ENCODE results near the gene AKAP8. TPM values are rescaled to one million over a fixed set of nuclear protein-coding genes. Genes with fewer than 3 reads are reported as not detected.

The AKAP8 gene
- total RNA-seq, 1 experiment from 2014 or later, result 59.5 TPM

- Histone ChIP-seq H3K14ac (ENCODE audit: insufficient read depth, low read length) (no peak overlapping the region), H2BK120ac (ENCODE audit: low read depth, low read length, poor library complexity, severe bottlenecking) (no peak overlapping the region), H3K56ac (ENCODE audit: insufficient read length, low read depth, low read length) (no peak overlapping the region), H2AK5ac (ENCODE audit: insufficient read length, low read length) (no peak overlapping the region), H3K9me3 (ENCODE audit: control insufficient read depth, low read depth, low read length) (no peaks in the 10 kb centered on the region), H3K27ac (ENCODE audit: insufficient read length, low read depth, low read length) (no peak overlapping the region), H3K27me3 (ENCODE audit: insufficient read depth, low read length) (no peaks in the 10 kb centered on the region), H2BK20ac (ENCODE audit: low read depth, low read length, poor library complexity, severe bottlenecking) (no peak overlapping the region), H3K4ac (ENCODE audit: low read depth, low read length) (no peak overlapping the region), H3K23me2 (ENCODE audit: insufficient read length, low read depth, low read length, poor library complexity, severe bottlenecking) (no peaks in the 10 kb centered on the region), H4K8ac (replicated peaks; ENCODE audit: insufficient read length, low read depth, low read length) (no peak overlapping the region), H3K4me1 (ENCODE audit: insufficient read depth, low read length) (no peaks in the 10 kb centered on the region), H3K9ac (ENCODE audit: extremely low read depth, insufficient read length, low read length) (no peak overlapping the region), H2BK12ac (ENCODE audit: insufficient read length, low read depth, low read length) (no peak overlapping the region), H3K79me1 (ENCODE audit: insufficient read depth, low read depth, low read length, poor library complexity, severe bottlenecking) (no peaks in the 10 kb centered on the region), H2BK5ac (ENCODE audit: insufficient read length, low read length) (no peak overlapping the region), H4K91ac (ENCODE audit: insufficient read length, low read depth, low read length) (no peak overlapping the region), H3K4me2 (ENCODE audit: insufficient read depth, insufficient read length, low read length) (no peak overlapping the region), H3K79me2 (ENCODE audit: insufficient read depth, low read length) (no peaks in the 10 kb centered on the region; the same call in 1 of the 2 replicates), H2AFZ (ENCODE audit: low read length) (no peak overlapping the region), H4K20me1 (ENCODE audit: control insufficient read depth, insufficient read depth, insufficient read length) (no peaks in the 10 kb centered on the region), H3K23ac (ENCODE audit: insufficient read length, low read depth, low read length) (no peak overlapping the region), H3K18ac (ENCODE audit: insufficient read length, low read depth, low read length) (no peak overlapping the region), H2BK15ac (ENCODE audit: low read depth, low read length) (no peak overlapping the region), H4K5ac (ENCODE audit: insufficient read length, low read depth, low read length) (no peak overlapping the region), H3T11ph (ENCODE audit: low read length) (no peak overlapping the region)
- Mint-ChIP-seq H3K36me3 (ENCODE audit: insufficient read depth in 1 of 3, low read depth in 3 of 3) (peaks cover 70 to 93% (median 89%) of the 10 kb centered on the region in 3 experiments), H3K4me3 (no peak overlapping the region), H3K4me1 (no peaks in the 10 kb centered on the region), H3K27me3 (ENCODE audit: low read depth) (peaks cover 2% of the 10 kb centered on the region; the same call in 1 of the 2 replicates), H3K9me3 (peaks cover 4 to 6% of the 10 kb centered on the region in 2 experiments), H3K27ac (no peak overlapping the region)
- TF ChIP-seq, protein P1, sequence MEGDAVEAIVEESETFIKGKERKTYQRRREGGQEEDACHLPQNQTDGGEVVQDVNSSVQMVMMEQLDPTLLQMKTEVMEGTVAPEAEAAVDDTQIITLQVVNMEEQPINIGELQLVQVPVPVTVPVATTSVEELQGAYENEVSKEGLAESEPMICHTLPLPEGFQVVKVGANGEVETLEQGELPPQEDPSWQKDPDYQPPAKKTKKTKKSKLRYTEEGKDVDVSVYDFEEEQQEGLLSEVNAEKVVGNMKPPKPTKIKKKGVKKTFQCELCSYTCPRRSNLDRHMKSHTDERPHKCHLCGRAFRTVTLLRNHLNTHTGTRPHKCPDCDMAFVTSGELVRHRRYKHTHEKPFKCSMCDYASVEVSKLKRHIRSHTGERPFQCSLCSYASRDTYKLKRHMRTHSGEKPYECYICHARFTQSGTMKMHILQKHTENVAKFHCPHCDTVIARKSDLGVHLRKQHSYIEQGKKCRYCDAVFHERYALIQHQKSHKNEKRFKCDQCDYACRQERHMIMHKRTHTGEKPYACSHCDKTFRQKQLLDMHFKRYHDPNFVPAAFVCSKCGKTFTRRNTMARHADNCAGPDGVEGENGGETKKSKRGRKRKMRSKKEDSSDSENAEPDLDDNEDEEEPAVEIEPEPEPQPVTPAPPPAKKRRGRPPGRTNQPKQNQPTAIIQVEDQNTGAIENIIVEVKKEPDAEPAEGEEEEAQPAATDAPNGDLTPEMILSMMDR (conservative IDR thresholded peaks at IDR 0.05), result no peak
- no peak for DNase-seq
- no CpG with 5 or more reads among the region's 24 CpGs for WGBS (ENCODE audit: extremely low coverage, insufficient read length, low lambda C conversion rate)
These were observed 11.4 kb downstream of the AKAP8 start for GRCh38 chr19:15368051-15368632.
